ENCODE results near the gene RAB4A. TPM values are rescaled to one million over a fixed set of nuclear protein-coding genes. Genes with fewer than 3 reads are reported as not detected.

RAB4A gene
- total and polyA plus RNA-seq, 2 of the 4 experiments (the other 2 are of a cell fraction), result 25.6 to 26.2 TPM

GRCh38 chr1:229318056-229318455 is 47.1 kb downstream of the RAB4A start:
- intact Hi-C loops (cut with micrococcal nuclease), result loop anchor here (5.0 kb wide), 1 partner anchor 46 kb away; the partner anchor contains the start of gene RAB4A
- Histone ChIP-seq H2AFZ (replicated peaks; ENCODE audit: low read length, poor library complexity) (no peak overlapping the region), H3K27me3 (ENCODE audit: control insufficient read depth, insufficient read depth, low read length) (no peaks in the 10 kb centered on the region), H3K27ac (ENCODE audit: insufficient read depth, low read length) (no peak overlapping the region), H3K56ac (ENCODE audit: extremely low read depth, insufficient read depth, low read length) (no peak overlapping the region), H2BK5ac (ENCODE audit: low read depth, low read length, poor library complexity, severe bottlenecking) (no peak overlapping the region), H4K5ac (ENCODE audit: low read depth, low read length) (no peak overlapping the region), H3K9me1 (ENCODE audit: insufficient read depth, low read length) (no peaks in the 10 kb centered on the region), H3K14ac (replicated peaks; ENCODE audit: low read depth, low read length) (no peak overlapping the region), H3K36me3 (ENCODE audit: control insufficient read depth, insufficient read depth, low read length) (peaks cover 13% of the 10 kb centered on the region), H3K18ac (ENCODE audit: low read depth, low read length) (no peak overlapping the region), H2BK20ac (ENCODE audit: low read depth, low read length) (no peak overlapping the region), H3K4me3 (ENCODE audit: insufficient read depth, low read depth, low read length) (no peak overlapping the region), H4K20me1 (ENCODE audit: insufficient read depth, low read length) (no peaks in the 10 kb centered on the region), H3K9ac (ENCODE audit: low read depth, low read length) (no peak overlapping the region), H3K4me2 (ENCODE audit: low read depth, low read length) (peak overlapping the region; percentile 46; the same call in 1 of the 2 replicates), H4K91ac (ENCODE audit: insufficient read depth, low read depth, low read length) (no peak overlapping the region), H3K23ac (ENCODE audit: low read depth, low read length) (no peak overlapping the region), H3K4ac (ENCODE audit: low read depth, low read length) (no peak overlapping the region), H4K8ac (ENCODE audit: low read depth in 2 of 2, low read length in 2 of 2) (no peak overlapping the region), H2BK15ac (ENCODE audit: low read depth, low read length) (no peak overlapping the region), H3K4me1 (ENCODE audit: control insufficient read depth, insufficient read depth, low read length) (peaks cover 2% of the 10 kb centered on the region; the same call in 1 of the 2 replicates), H2BK120ac (ENCODE audit: low read depth, low read length) (no peak overlapping the region), H2AK5ac (ENCODE audit: low read depth, low read length) (no peak overlapping the region), H2AK9ac (replicated peaks; ENCODE audit: low read depth, low read length, poor library complexity) (no peak overlapping the region), H3K79me1 (ENCODE audit: low read depth in 1 of 2, low read length in 2 of 2) (peaks cover 2 to 4% of the 10 kb centered on the region in 2 experiments; a peak in 1 of 4 replicates), H3K9me3 (ENCODE audit: control insufficient read depth, insufficient read depth, low read length) (no peaks in the 10 kb centered on the region)
- no TSS peak for BruUV-seq (replicated peaks)
- in situ Hi-C loops (cut with MboI; ENCODE audit: low sequenced_read_pairs), result no loop called here
- dilution Hi-C loops (cut with HindIII; ENCODE audit: low sequenced_read_pairs, unreplicated experiment), result no loop called here
- ATAC-seq (ENCODE audit: low read depth) (peak; percentile 64), DNase-seq (peak; percentile 37)
- TF ChIP-seq ELK1 (IDR thresholded peaks at IDR 0.05; ENCODE audit: borderline replicate concordance, low read depth, low read length), result no peak
- no peak for TF ChIP-seq SMC3 (IDR thresholded peaks at IDR 0.05; ENCODE audit: low read depth, low read length)
- TF ChIP-seq CHD1 (IDR thresholded peaks at IDR 0.05; ENCODE audit: low read depth, low read length), result no peak
- no peak for TF ChIP-seq RFX5 (IDR thresholded peaks at IDR 0.05; ENCODE audit: low read depth, low read length)
- no peak for TF ChIP-seq RAD21 (IDR thresholded peaks at IDR 0.05; ENCODE audit: low read length)
- TF ChIP-seq USF2 (IDR thresholded peaks at IDR 0.05; ENCODE audit: low read depth, low read length), result no peak
- TF ChIP-seq RCOR1 (IDR thresholded peaks at IDR 0.05; ENCODE audit: insufficient replicate concordance, low read length), result no peak
- TF ChIP-seq BHLHE40 (IDR thresholded peaks at IDR 0.05; ENCODE audit: low read depth, low read length), result no peak
- TF ChIP-seq MXI1 (IDR thresholded peaks at IDR 0.05; ENCODE audit: borderline replicate concordance, low read depth, low read length), result no peak
- TF ChIP-seq FOS (IDR thresholded peaks at IDR 0.05; ENCODE audit: low read depth, low read length), result no peak
- no peak for TF ChIP-seq MAFK (IDR thresholded peaks at IDR 0.05; ENCODE audit: low read depth, low read length)
- TF ChIP-seq NFE2L2 (IDR thresholded peaks at IDR 0.05; ENCODE audit: low read depth, low read length), result no peak
- TF ChIP-seq CEBPB (IDR thresholded peaks at IDR 0.05; ENCODE audit: low read depth, low read length), result no peak
- TF ChIP-seq POLR2A (IDR thresholded peaks at IDR 0.05; ENCODE audit: low read depth, low read length), result no peak
- TF ChIP-seq MAZ (IDR thresholded peaks at IDR 0.05; ENCODE audit: borderline replicate concordance, low read depth, low read length), result no peak
- no peak for TF ChIP-seq CTCF (conservative IDR thresholded peaks at IDR 0.05; ENCODE audit: low read depth, low read length)
- CTCF ChIA-PET, result no interaction called here
- 94% methylated on average over 3 of the region's 4 CpGs; no CpG with 5 or more reads in 1 of the 2 experiments for WGBS, 2 experiments (ENCODE audit: extremely low coverage in 2 of 2, insufficient read length in 1 of 2)
- POLR2A ChIA-PET (ENCODE audit: unreplicated experiment), result no interaction called here

Data from IMR-90 (cell line).